ENCODE results near the gene GABRB2. TPM values are rescaled to one million over a fixed set of nuclear protein-coding genes. Genes with fewer than 3 reads are reported as not detected.
"Not testable (repeated sequence)": the region's sequence is repeated elsewhere in the genome, so short reads cannot be mapped to it uniquely, and the experiment has no call there.

GABRB2 gene
- total and polyA plus RNA-seq, 2 experiments from 2014 or later: 0.11 to 0.94 TPM

GRCh38 chr5:161507591-161507990 is 38.9 kb downstream of the GABRB2 start:
- no peaks in the 10 kb centered on the region for H3K9me2 ChIP-seq (ENCODE audit: insufficient read depth)
- H3F3A ChIP-seq (replicated peaks; ENCODE audit: low read depth): no peaks in the 10 kb centered on the region
- no peaks in the 10 kb centered on the region for H3K36me3 ChIP-seq (ENCODE audit: insufficient read depth)
- Mint-ChIP-seq H3K9me3 (peaks cover under 1% of the 10 kb centered on the region; the same call in 1 of the 3 replicates), H3K4me1 (no peaks in the 10 kb centered on the region), H3K27ac (no peak overlapping the region), H3K27me3 (ENCODE audit: insufficient read depth, low read depth, poor library complexity) (no peaks in the 10 kb centered on the region), H3K4me3 (no peak overlapping the region), H3K36me3 (ENCODE audit: low read depth) (no peaks in the 10 kb centered on the region)
- no peak for TF ChIP-seq CREB1 (CRISPR knock-in tag; IDR thresholded peaks at IDR 0.05; ENCODE audit: low read depth)
- TF ChIP-seq, protein P1, sequence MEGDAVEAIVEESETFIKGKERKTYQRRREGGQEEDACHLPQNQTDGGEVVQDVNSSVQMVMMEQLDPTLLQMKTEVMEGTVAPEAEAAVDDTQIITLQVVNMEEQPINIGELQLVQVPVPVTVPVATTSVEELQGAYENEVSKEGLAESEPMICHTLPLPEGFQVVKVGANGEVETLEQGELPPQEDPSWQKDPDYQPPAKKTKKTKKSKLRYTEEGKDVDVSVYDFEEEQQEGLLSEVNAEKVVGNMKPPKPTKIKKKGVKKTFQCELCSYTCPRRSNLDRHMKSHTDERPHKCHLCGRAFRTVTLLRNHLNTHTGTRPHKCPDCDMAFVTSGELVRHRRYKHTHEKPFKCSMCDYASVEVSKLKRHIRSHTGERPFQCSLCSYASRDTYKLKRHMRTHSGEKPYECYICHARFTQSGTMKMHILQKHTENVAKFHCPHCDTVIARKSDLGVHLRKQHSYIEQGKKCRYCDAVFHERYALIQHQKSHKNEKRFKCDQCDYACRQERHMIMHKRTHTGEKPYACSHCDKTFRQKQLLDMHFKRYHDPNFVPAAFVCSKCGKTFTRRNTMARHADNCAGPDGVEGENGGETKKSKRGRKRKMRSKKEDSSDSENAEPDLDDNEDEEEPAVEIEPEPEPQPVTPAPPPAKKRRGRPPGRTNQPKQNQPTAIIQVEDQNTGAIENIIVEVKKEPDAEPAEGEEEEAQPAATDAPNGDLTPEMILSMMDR (conservative IDR thresholded peaks at IDR 0.05; ENCODE audit: low read depth in 2 of 2): no peak
- TF ChIP-seq EZH2 (IDR thresholded peaks at IDR 0.05; ENCODE audit: low read depth, unreplicated experiment): no peak
- no peak for TF ChIP-seq JUNB (IDR thresholded peaks at IDR 0.05; ENCODE audit: unreplicated experiment)
- no peak for TF ChIP-seq STAT1 (IDR thresholded peaks at IDR 0.05; ENCODE audit: unreplicated experiment)
- TF ChIP-seq ZNF114 (CRISPR knock-in tag; IDR thresholded peaks at IDR 0.05): no peak
- no peak for TF ChIP-seq EZH2phosphoT487 (IDR thresholded peaks at IDR 0.05; ENCODE audit: unreplicated experiment)
- no peak for TF ChIP-seq POLR2AphosphoS5 (IDR thresholded peaks at IDR 0.05; ENCODE audit: low read depth)
- TF ChIP-seq, protein P2, sequence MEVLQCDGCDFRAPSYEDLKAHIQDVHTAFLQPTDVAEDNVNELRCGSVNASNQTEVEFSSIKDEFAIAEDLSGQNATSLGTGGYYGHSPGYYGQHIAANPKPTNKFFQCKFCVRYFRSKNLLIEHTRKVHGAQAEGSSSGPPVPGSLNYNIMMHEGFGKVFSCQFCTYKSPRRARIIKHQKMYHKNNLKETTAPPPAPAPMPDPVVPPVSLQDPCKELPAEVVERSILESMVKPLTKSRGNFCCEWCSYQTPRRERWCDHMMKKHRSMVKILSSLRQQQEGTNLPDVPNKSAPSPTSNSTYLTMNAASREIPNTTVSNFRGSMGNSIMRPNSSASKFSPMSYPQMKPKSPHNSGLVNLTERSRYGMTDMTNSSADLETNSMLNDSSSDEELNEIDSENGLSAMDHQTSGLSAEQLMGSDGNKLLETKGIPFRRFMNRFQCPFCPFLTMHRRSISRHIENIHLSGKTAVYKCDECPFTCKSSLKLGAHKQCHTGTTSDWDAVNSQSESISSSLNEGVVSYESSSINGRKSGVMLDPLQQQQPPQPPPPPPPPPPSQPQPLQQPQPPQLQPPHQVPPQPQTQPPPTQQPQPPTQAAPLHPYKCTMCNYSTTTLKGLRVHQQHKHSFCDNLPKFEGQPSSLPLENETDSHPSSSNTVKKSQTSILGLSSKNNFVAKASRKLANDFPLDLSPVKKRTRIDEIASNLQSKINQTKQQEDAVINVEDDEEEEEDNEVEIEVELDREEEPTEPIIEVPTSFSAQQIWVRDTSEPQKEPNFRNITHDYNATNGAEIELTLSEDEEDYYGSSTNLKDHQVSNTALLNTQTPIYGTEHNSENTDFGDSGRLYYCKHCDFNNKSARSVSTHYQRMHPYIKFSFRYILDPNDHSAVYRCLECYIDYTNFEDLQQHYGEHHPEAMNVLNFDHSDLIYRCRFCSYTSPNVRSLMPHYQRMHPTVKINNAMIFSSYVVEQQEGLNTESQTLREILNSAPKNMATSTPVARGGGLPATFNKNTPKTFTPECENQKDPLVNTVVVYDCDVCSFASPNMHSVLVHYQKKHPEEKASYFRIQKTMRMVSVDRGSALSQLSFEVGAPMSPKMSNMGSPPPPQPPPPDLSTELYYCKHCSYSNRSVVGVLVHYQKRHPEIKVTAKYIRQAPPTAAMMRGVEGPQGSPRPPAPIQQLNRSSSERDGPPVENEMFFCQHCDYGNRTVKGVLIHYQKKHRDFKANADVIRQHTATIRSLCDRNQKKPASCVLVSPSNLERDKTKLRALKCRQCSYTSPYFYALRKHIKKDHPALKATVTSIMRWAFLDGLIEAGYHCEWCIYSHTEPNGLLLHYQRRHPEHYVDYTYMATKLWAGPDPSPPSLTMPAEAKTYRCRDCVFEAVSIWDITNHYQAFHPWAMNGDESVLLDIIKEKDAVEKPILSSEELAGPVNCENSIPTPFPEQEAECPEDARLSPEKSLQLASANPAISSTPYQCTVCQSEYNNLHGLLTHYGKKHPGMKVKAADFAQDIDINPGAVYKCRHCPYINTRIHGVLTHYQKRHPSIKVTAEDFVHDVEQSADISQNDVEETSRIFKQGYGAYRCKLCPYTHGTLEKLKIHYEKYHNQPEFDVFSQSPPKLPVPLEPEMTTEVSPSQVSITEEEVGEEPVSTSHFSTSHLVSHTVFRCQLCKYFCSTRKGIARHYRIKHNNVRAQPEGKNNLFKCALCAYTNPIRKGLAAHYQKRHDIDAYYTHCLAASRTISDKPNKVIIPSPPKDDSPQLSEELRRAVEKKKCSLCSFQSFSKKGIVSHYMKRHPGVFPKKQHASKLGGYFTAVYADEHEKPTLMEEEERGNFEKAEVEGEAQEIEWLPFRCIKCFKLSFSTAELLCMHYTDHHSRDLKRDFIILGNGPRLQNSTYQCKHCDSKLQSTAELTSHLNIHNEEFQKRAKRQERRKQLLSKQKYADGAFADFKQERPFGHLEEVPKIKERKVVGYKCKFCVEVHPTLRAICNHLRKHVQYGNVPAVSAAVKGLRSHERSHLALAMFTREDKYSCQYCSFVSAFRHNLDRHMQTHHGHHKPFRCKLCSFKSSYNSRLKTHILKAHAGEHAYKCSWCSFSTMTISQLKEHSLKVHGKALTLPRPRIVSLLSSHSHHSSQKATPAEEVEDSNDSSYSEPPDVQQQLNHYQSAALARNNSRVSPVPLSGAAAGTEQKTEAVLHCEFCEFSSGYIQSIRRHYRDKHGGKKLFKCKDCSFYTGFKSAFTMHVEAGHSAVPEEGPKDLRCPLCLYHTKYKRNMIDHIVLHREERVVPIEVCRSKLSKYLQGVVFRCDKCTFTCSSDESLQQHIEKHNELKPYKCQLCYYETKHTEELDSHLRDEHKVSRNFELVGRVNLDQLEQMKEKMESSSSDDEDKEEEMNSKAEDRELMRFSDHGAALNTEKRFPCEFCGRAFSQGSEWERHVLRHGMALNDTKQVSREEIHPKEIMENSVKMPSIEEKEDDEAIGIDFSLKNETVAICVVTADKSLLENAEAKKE (CRISPR knock-in tag; IDR thresholded peaks at IDR 0.05): no peak
- H3K4me1 ChIP-seq (ENCODE audit: insufficient read depth): no peaks in the 10 kb centered on the region
- H3K4me2 ChIP-seq: no peak overlapping the region
- no peak overlapping the region for H2AFZ ChIP-seq
- H3K27me3 ChIP-seq (ENCODE audit: insufficient read depth): no peaks in the 10 kb centered on the region
- no peak overlapping the region for H3K4me3 ChIP-seq
- DNase-seq (ENCODE audit: low spot score) (no peak), ATAC-seq (no peak)
- H3K27ac ChIP-seq (ENCODE audit: low read depth): no peak overlapping the region
- H4K20me1 ChIP-seq (replicated peaks; ENCODE audit: insufficient read depth): no peaks in the 10 kb centered on the region
- H3K79me2 ChIP-seq (replicated peaks; ENCODE audit: insufficient read depth): no peaks in the 10 kb centered on the region

DNA sequence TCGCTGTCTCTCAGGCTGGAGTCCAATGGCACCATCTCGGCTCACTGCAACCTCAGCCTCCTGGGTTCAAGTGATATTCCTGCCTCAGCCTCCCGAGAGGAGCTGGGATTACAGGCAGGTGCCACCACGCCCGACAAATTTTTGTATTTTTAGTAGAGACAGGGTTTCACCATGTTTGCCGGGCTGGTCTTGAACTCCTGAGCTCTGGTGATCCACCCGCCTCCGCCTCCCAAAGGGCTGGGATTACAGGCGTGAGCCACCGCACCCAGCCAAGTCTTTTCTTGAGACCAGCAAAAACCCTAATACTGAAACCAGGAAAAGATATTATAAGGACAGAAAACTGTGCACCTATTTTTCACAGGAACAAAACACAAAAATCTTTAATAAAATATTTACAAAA is 41.4 kb downstream of the GABRB2 start:
- H3K4me1 Mint-ChIP-seq; H3K36me3 ChIP-seq (ENCODE audit: insufficient read depth); ATAC-seq; H3K4me3 ChIP-seq; H3K27me3 Mint-ChIP-seq (ENCODE audit: insufficient read depth, low read depth, poor library complexity); H3K4me3 Mint-ChIP-seq; H3K4me1 ChIP-seq (ENCODE audit: insufficient read depth); H3K4me2 ChIP-seq; DNase-seq (ENCODE audit: low spot score); H3K79me2 ChIP-seq (replicated peaks; ENCODE audit: insufficient read depth); H3K27me3 ChIP-seq (ENCODE audit: insufficient read depth); H3F3A ChIP-seq (replicated peaks; ENCODE audit: low read depth); H3K36me3 Mint-ChIP-seq (ENCODE audit: low read depth); H4K20me1 ChIP-seq (replicated peaks; ENCODE audit: insufficient read depth); H3K9me3 Mint-ChIP-seq; H3K27ac ChIP-seq (ENCODE audit: low read depth); H3K9me2 ChIP-seq (ENCODE audit: insufficient read depth); H3K27ac Mint-ChIP-seq; H2AFZ ChIP-seq: not testable (repeated sequence)

Measured in GM23338 (cell line).